GM19467 (cell line): ENCODE data around the gene G3BP2.
"Not testable (repeated sequence)": the region's sequence is repeated elsewhere in the genome, so short reads cannot be mapped to it uniquely, and the experiment has no call there.

Source experiments
- ATAC-seq: cut with Tn5 transposase; IDR thresholded peaks from one replicate; pipeline ENCODE4 v1.9.1; 2021; ENCODE audit warnings: mild to moderate bottlenecking, moderate library complexity; ENCODE audit not compliant: unreplicated experiment

The G3BP2 gene

DNA sequence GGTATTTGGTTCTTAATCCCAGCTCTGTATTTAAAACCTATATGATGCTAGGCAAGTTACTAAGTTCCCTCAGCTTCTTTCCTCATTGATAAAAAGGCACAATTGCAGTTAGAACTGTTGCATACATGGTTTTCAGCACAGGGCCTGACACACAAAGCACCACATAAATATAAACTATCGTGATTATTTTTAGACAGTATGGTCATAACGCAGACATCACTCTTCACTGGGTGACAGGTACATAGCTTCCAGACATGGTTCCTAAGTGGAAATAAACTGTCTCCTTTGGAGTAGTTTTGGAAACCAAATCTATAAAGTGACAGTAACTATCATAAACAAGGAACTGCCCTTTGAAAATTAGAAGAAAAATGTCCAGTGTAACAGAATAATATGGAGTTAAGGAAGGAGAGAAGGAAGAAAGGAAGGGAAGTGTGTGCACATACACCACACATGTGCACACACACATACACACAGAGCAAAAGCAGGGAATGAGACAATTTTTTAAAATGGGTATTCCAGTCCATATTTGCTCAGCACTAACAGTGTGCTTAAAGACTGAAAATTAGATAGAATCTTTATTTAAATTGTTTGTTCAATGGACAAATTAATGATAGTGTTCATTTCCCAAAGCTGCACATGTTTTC lies 12.5 kb upstream of the G3BP2 start:
- ATAC-seq, result no peak

- ATAC-seq, result no peak
Observed at GRCh38 chr4:75683482-75684155, 10.4 kb upstream of the G3BP2 start.

DNA sequence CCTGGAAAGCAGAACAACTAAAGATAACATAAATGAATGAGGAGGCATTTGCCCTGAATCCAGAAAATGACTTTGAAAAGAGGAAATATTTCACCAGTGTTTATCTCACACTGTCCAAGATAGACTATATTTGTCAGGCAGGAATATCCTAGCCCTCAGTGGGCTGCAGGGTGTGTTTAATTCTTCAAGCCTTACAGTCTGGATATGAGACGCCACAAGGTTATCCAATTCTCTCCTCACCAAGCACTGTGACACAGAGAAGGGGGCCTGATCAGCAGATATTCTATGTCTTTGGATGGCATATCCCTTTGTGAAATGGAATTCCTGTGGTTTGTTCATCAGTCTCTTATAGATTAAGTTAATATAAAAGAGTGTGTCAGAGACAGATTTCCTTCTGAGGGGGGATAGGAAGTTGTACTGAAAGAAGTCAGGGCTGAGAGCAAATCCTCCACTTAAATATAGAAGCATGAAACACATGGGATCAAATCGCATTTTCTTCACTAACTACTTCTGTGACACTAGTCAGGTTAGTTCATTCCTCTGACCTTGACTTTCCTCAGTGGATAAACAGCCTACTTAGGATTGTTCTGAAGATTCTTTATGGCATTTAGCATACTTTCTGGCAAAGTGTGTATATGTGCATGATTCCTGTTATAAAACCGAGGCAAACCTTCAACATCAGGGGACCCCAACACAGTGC lies 6.8 kb upstream of the G3BP2 start:
- no peak for ATAC-seq

- ATAC-seq, result no peak
Observed at GRCh38 chr4:75678965-75679364, 5.8 kb upstream of the G3BP2 start.

- ATAC-seq, result no peak
Observed at GRCh38 chr4:75678473-75678872, 5.3 kb upstream of the G3BP2 start.

DNA sequence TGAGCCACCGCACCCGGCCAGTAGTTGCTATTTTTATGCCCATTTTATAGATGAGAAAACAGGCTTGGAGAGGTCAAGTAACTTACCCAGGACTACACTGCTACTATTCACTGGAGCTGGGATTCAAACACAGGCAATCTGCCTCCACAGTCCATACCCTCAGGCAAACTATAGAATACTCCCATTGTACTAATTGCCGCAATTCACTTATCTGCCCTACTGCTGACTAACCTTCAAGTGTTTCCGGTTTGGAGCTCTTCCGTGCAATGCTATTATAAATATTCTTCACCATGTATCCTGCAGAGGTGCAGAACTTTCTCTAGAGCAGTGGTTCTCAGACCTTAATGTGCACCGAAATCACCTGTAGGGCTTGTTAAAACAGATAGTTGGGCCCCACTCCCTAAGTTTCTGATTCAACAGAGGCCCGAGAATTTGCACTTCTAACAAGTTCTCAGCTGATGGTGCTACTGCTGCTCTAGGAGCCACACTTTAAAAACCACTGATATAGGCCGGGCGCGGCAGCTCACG lies 1.9 kb upstream of the G3BP2 start:
- ATAC-seq, result no peak

DNA sequence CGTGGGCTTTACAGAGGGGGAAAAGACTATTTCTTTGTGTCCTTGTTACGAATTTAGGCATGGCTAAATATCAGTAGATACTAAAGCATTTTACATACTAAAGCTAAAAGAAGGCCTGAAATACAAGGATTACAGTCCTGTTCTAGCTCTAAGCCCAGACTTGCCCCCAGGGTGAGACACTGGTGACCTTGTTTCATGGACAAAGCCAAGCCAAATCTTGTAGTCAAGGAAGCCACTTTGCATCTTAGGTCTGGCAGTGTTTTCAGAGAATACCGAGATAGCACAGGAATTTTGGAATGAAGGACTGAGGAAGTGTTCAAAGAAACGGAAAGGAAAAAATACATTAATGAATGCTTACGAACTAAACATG lies 733 bp upstream of the G3BP2 start:
- no peak for ATAC-seq

- peak; percentile 26 for ATAC-seq
Observed at GRCh38 chr4:75672461-75673026, 667 bp downstream of the G3BP2 start.

- no peak for ATAC-seq
Observed at GRCh38 chr4:75671802-75672421, 1.3 kb downstream of the G3BP2 start.

GRCh38 chr4:75668596-75668995 lies 4.6 kb downstream of the G3BP2 start:
- ATAC-seq, result no peak

DNA sequence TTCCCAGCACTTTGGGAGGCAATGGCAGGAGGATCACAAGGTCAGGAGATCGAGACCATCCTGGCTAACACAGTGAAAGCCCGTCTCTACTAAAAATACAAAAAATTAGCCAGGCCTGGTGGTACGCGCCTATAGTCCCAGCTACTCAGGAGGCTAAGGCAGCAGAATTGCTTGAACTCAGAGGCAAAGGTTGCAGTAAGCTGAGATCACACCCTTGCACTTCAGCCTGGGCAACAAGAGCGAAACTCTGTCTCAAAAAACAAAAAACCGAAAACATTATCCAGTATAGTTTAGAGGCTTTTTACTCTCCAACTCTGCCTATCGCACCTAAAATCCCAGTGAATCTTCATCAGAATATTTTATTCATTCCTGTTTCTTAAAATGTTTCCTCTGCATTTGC lies 5.6 kb downstream of the G3BP2 start:
- not testable (repeated sequence) for ATAC-seq

GRCh38 chr4:75666299-75666698 lies 6.9 kb downstream of the G3BP2 start:
- ATAC-seq, result no peak

GRCh38 chr4:75664604-75665003 lies 8.6 kb downstream of the G3BP2 start:
- ATAC-seq, result not testable (repeated sequence)

DNA sequence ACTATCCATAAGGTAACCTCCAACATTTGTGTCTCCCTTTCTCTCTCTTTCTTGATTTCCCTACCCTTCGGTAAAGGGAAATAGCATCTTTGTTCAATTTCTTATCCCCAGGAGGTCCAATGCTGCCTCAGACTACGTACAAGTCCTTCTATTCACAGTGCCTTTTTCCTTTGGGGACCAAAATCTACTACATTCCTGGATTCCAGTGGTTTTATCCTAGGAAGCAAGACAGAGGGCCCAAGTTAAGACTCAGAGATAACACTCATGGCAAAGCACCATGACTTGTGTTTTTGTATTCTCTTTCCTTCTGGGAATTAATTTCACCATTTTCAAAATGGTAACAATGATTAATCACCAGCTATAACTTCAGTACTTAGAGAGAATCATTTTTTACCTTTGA lies 10.6 kb downstream of the G3BP2 start:
- no peak for ATAC-seq

DNA sequence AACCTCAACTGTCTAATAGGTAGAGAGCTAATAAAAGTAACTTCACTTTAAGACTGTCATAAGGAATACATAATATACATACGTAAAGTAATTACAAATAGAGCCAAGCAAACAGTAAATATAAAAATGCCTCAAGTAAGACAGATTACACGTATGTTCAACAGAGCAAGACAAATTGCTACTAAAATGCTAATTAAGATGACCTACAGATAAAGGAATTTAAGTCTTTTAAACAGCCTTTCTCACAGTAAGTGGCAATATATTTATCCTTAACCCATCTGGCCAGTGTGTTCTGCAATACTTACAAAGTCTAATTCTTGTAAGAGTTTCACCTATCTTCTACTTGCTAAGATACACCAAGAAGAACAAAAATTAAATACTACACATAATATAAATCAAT lies 12.7 kb downstream of the G3BP2 start:
- no peak for ATAC-seq

DNA sequence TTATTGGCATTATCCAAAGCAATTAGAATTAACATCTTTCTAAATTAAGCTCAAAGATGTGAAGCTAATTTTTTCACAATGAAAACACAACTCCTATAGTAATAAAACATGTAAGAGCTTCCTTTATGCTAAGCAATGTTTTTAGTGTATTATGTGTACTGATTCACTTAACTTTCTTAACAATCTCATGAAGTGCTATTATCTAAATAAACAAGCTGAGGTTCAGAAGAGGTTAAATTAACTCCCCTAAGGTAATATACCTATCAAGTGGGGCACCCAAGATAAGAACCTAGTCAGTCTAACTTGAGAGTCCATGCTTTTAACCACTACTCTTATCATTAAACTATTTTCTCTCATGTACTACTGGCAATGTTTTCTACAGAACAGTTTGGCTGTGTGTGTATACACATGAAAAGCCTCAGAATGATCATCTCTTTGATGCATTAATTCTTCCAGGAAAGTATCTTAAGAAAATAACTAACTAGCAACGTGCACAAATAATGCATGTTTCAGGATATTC lies 13.6 kb downstream of the G3BP2 start:
- no peak for ATAC-seq

DNA sequence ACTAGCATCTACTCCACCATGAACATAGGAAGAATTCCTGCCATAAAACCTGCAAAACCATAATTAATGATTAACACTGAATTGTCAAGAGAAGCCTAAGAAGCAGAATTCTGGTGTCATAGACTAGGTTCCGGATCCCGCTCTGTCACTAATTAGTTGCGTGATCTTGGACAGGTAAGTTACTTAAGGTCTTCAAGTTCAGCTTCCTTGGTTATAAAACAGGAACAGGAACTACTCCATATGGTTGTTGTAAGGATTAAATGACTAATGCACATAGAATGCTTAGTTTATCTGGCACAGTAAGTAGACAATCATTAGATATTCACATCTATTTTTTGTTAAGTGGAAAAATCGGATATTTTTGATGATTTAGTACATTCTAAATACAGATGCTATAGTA lies 14.3 kb downstream of the G3BP2 start:
- no peak for ATAC-seq

- no peak for ATAC-seq
Observed at GRCh38 chr4:75655562-75655961, 17.6 kb downstream of the G3BP2 start.

- no peak for ATAC-seq
Observed at GRCh38 chr4:75654905-75655304, 18.3 kb downstream of the G3BP2 start.

DNA sequence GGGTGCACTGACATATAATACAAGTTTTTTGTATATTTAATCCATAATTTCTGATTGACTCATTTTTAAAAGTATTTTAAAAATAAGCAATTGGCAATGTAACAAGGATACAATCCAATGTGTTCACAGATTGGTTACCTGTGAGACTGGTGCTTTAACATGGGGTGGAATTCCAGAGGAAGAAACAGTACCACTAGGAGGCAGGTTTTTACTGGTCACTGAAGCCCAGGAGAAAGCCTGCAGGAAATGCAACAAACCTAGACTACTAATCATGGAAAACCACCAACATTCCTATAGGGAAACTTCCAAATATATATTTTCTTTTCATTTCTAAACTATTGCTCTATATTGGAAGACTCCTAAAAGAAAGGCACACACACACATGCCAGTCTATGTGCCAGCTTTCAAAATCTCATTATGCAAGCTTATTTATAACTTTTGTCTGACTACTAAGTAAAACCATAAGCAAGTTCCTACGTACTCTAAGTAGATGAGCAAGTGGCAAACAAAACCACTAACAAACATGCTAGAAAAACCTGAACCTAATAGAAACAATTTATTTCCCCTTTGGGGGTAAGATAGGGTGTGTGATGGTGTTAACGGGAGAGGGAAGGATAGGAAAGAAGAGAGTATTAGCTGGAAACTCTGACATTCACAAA lies 19.2 kb downstream of the G3BP2 start:
- no peak for ATAC-seq

- no peak for ATAC-seq
Observed at GRCh38 chr4:75644095-75644494, 29.1 kb downstream of the G3BP2 start.
